NCI-H146 (cell line): ENCODE results near the gene ZSCAN25.
"Not testable (repeated sequence)": the region's sequence is repeated elsewhere in the genome, so short reads cannot be mapped to it uniquely, and the experiment has no call there.

Source experiments
- DNase-seq: peaks from one replicate; lab custom pipeline; 2025; lab: John Stamatoyannopoulos, UW

ZSCAN25 gene

GRCh38 chr7:99616359-99617191 lies at the start of gene ZSCAN25:
Gene ZSCAN25, plus strand, starts transcription at chr7:99616946. Its CDS starts 2,661 bp downstream, at chr7:99619607.
- peak; percentile 93 for DNase-seq

DNA sequence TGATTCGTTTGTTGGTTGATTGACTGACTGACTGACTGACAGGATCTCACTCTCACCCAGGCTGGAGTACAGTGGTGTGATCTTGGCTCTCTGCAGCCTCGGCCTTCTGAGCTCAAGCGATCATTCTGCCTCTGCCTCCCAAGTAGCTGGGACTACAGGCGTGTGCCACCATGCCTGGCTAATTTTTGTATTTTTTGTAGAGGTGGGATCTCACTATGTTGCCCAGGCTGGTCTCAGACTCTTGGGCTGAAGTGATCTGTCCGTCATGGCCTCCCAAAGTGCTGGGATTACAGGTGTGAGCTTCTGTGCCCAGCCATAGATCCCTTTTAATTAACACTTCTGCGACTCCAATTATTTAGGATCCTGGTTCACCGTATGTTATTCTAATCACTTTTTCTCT lies 48.0 kb upstream of the ZSCAN25 start:
- DNase-seq = not testable (repeated sequence)

DNA sequence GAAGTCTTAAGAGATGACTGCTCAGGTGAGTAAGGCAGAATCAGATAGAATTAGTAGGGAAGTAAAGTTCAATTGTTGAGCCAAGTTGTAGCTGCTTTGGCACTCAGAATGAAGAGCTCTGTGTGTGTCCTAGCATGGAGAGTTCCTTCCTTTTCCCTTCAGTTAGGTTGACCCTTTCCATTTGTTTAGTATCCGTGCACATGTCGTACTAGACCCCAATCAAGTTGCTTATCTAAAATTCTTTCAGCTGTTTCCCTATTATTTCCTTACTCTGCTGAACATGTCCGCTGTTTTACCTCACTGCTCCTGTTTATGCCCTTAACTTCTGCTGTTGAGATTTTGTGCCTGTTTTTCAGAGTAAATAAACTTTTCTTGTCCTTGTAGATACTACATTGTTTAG lies 45.0 kb upstream of the ZSCAN25 start:
- no peak for DNase-seq

GRCh38 chr7:99573257-99573656 lies 43.5 kb upstream of the ZSCAN25 start:
- DNase-seq = no peak

DNA sequence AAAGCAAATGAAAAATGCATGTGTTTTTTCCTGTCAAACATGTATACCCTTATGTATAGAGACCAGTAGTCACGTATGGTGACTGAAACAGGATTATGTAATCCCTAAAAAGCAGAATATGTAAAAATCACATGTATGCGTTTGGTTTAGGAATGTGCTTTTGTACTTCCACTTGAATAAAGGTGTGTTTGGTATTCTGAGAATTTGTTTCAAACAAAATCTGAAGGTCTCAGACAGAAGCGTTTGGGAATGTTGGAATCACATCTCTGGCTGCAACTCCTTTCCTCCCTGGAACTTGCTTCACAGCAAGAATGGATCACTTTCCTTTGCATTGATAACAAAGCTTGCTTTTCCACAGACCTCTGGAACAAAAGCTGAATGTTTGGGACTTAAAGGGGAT lies 40.5 kb upstream of the ZSCAN25 start:
- DNase-seq = no peak

GRCh38 chr7:99579281-99579955 lies 37.3 kb upstream of the ZSCAN25 start:
- DNase-seq = no peak

DNA sequence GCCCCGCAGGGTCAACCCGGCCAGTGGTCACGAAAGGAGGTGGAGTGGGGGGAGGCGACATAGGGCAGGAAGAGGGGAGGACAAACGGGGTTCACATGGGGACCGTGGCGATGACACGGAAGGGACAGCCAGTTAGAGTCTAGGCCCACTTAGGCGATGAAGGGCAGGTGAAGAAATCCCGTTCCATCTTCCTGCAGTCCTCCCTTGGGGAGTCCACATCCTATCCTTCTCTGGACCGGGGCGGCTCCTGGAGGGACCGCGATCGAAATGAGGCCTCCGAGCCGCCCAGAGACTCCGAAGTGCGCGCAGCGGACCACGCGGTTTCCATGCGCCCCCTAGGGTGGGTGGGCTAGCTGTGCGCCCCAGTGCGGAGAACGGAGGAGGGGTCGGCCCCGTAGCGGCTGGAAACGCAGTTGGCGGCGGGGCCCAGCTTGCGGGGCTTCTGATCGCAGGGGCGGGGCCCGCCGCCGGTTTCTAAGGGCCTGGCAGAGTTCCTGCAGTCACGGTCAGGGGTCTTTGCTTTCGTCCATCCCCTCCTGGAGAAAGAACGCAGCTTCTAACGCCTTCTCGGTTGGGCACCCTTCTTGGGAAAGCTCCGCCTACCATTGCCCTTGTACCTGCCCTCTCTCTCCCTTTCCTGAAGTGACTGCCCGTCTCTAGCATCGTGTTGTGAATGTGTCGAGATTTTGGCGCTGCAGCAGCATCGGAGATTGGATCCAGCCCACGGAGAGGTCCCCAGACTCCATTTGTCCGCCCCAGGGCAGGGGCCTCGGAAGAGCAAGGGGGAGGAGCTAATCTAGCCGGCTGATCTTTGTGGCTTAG lies 36.6 kb upstream of the ZSCAN25 start:
- peak; percentile 71 for DNase-seq

DNA sequence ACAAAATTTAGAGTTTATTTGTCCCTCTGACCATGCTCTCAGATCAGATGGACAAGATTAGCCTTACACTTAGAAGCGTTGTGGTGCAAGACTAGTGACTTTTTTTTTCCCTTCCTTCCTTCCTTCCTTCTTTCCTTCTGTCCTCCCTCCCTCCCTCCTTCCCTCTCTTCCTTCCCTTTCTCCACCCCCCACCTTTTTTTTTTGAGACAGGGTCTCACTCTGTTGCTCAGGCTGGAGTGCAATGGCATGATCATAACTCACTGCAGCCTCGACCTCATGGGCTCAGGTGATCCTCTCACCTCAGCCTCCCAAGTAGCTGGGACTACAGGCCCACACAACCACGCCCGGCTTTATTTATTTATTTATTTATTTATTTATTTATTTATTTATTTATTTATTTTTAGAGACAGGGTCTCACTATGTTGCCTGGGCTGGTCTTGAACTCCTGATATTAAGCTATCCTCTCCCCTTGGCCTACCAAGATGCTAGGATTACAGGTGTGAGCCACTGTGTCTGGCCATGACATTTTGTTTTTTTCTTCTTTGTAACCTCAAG lies 35.9 kb upstream of the ZSCAN25 start:
- DNase-seq = not testable (repeated sequence)

- DNase-seq = no peak
Observed at GRCh38 chr7:99588868-99589267, 27.9 kb upstream of the ZSCAN25 start.

- no peak for DNase-seq
Observed at GRCh38 chr7:99594948-99595745, 21.6 kb upstream of the ZSCAN25 start.

DNA sequence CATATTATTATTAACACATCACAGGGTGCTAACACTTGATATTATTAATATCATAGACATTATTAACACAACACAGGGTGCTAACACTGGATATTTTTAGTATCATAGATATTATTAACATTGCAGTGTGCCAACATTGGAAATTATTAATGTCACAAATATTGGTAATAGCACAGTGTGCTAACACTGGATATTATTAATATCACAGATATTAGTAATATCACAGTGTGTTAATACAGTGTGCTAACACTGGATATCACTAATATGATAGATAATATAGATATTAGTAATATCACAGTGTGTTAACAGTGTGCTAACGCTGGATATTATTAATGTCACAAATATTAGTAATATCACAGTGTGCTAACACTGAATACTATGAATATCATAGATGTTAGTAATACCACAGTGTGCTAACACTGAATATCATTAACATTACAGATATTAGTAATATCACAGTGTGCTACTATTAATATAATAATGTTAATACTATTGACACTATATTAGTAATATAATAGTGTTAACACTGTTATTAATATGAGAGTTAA lies 20.3 kb upstream of the ZSCAN25 start:
- no peak for DNase-seq

GRCh38 chr7:99597762-99598501 lies 18.8 kb upstream of the ZSCAN25 start, which contains the start of gene TMEM225B:
Gene TMEM225B, plus strand, starts transcription at chr7:99598267. Its CDS starts 6,122 bp downstream, at chr7:99604389.
- no peak for DNase-seq

- no peak for DNase-seq
Observed at GRCh38 chr7:99599836-99600235, 16.9 kb upstream of the ZSCAN25 start.

GRCh38 chr7:99601656-99602310 lies 15.0 kb upstream of the ZSCAN25 start:
- no peak for DNase-seq

GRCh38 chr7:99605527-99605926 lies 11.2 kb upstream of the ZSCAN25 start:
- DNase-seq = no peak

- DNase-seq = no peak
Observed at GRCh38 chr7:99606531-99606930, 10.2 kb upstream of the ZSCAN25 start.

DNA sequence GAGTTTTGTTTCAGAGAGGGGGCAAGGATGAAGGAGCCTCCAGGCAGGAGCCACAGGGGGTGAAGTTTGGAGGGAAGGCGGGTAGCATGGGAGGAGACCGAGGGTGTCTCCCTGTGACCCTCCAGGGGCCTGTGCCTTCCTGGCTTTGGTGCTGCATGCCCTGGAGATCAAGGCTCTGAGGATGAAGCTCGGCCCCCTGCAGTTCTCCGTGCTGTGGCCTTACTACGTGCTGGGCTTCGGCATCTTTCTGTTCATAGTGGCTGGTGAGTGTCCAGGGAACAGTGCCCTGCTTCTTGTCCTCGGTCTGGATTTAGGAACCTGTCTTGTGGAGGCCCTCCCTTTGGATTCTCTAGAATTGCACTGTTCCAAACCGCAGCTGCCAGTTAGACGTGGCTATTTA lies 9.2 kb upstream of the ZSCAN25 start:
- no peak for DNase-seq

- DNase-seq = no peak
Observed at GRCh38 chr7:99614495-99614894, 2.3 kb upstream of the ZSCAN25 start.

GRCh38 chr7:99615989-99616358 lies 772 bp upstream of the ZSCAN25 start:
- no peak for DNase-seq
